Measurements from ENCODE around the gene TPR.

Gene TPR

DNA sequence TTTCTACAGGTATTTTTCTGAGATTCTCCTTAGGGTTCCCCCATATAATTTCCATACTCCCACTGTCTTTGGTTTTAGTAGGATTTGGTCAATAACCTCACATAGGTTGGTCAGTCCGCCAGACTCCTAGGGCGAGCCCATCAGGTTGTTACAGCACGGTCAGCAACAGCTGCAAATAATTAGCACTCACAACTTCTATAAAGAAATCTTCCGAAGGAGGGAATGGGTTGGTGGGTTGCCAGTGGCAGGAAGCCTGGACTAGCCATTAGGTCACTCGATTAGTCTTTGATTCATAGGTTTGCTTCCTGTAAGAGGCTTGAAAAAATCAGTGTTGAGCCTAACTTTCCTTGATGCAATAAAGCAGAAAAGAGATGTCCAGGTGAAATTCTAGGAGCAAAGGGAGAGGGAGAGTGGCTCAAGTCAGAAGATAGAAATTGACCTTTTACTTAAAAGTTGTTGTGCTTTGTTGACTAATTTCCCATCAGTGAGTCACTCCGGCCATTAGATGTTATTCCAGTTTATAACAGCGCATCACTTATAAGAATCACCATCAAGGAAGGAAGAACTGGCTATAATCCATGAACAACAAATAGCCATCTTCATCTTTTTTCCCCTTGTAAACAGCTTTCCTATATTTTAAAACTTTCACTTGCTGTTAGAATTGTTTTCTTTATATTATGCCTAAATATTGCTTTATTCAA, 88.3 kb downstream of the TPR start:
- DNase-seq (ENCODE audit: low read depth, low spot score): no peak
- TF ChIP-seq, protein P1, sequence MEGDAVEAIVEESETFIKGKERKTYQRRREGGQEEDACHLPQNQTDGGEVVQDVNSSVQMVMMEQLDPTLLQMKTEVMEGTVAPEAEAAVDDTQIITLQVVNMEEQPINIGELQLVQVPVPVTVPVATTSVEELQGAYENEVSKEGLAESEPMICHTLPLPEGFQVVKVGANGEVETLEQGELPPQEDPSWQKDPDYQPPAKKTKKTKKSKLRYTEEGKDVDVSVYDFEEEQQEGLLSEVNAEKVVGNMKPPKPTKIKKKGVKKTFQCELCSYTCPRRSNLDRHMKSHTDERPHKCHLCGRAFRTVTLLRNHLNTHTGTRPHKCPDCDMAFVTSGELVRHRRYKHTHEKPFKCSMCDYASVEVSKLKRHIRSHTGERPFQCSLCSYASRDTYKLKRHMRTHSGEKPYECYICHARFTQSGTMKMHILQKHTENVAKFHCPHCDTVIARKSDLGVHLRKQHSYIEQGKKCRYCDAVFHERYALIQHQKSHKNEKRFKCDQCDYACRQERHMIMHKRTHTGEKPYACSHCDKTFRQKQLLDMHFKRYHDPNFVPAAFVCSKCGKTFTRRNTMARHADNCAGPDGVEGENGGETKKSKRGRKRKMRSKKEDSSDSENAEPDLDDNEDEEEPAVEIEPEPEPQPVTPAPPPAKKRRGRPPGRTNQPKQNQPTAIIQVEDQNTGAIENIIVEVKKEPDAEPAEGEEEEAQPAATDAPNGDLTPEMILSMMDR (IDR thresholded peaks at IDR 0.05; ENCODE audit: insufficient read depth, low read length, missing control alignments): no peak
- ChIA-PET POLR2A (no interaction called here), CTCF (interaction anchor here (1.5 kb wide), 1 partner anchor 17 kb away, joined by 4 read pairs; no protein-coding TSS in a partner anchor)
- no peak overlapping the region for H3K4me3 ChIP-seq (ENCODE audit: low read depth, low read length)

DNA sequence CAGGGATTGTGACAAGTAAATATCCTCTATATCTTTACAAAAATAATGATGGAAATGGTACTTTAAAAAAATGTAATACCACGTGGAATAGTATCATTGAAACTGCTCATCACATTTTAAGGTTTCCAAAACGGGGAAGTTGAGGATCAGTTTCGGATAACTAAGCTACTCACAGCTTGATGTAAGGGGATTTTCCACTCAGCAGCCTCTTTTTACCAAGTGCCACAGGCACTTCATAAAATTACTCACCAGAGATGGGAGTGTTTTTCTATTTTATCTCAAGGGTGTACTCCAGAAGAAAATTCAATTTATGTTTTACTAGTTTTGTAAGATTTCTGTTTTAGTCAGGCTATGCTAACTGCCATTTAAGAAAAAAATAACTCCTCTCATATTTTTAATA, 91.7 kb downstream of the TPR start:
- ChIA-PET CTCF (interaction anchor here (1.0 to 1.3 kb wide), 2 partner anchors 9 to 92 kb away, joined by 3 read pairs; partner anchors contain the start of gene TPR), POLR2A (no interaction called here)
- no peak for DNase-seq (ENCODE audit: low read depth, low spot score)
- TF ChIP-seq, protein P1 (IDR thresholded peaks at IDR 0.05; ENCODE audit: insufficient read depth, low read length, missing control alignments): no peak
- no peak overlapping the region for H3K4me3 ChIP-seq (ENCODE audit: low read depth, low read length)

DNA sequence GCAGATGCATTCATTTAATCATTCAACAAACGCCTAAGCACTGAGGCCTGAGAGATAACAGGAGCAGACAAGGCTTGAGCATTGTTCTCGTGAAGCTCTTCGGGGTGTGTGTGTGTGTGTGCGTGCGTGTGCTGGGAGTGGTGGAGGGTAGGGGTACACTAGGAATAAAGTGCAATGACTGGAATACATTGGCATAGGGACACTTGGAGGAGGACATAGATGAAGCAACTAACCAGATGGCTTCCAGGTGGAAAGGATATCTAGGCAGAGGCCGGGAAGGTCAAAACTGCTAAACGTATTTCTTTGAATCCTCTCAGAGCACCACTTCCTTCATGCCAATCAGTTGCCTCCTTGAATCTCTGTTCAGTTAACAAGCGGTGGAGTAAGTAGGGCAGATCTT, 92.6 kb downstream of the TPR start:
- ChIA-PET POLR2A (no interaction called here), CTCF (no interaction called here)
- H3K4me3 ChIP-seq (ENCODE audit: low read depth, low read length): no peak overlapping the region
- TF ChIP-seq, protein P1 (IDR thresholded peaks at IDR 0.05; ENCODE audit: insufficient read depth, low read length, missing control alignments): no peak
- DNase-seq (ENCODE audit: low read depth, low spot score): no peak

DNA sequence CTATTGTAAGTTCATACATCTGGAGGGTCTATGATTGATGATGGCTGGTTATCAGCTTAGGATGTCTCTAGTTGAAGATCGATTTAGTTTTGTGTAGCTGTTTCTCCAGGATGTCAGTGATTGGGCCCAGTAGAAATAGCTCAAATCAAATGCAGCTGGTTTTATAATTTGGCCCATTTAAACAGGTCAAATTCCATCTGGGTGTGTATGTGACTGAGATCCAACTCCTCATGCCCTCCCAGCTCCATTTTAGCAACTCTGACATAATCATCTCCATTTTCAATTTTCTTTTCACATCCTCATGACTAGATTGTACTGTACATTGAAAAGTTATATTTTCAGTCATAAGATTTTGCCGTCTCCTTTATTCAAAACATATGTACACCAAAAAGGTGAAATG, 99.2 kb downstream of the TPR start:
- CTCF ChIA-PET: interaction anchor here (1.0 kb wide), 1 partner anchor 17 kb away, joined by 3 read pairs; no protein-coding TSS in a partner anchor
- TF ChIP-seq, protein P1 (IDR thresholded peaks at IDR 0.05; ENCODE audit: insufficient read depth, low read length, missing control alignments): no peak
- POLR2A ChIA-PET: no interaction called here
- DNase-seq (ENCODE audit: low read depth, low spot score): no peak
- no peak overlapping the region for H3K4me3 ChIP-seq (ENCODE audit: low read depth, low read length)

DNA sequence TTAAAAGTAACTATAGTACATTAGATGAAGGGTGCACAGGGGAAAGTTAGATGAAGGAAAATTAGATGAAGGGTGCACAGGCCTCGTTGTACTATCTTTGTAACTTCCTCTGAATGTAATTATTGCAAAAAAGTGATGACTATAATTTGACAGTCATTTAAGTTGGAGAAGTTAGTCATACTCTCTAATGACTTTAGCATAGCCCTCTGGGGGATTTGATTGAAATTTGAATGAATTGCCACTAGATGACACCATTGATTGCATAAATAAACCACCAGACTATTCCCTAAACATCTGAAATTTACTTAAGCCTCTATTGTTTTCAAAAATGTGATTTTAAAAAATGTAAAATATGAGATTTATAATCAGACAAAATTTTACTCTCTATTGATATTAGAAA, 102.6 kb downstream of the TPR start:
- TF ChIP-seq, protein P1 (IDR thresholded peaks at IDR 0.05; ENCODE audit: insufficient read depth, low read length, missing control alignments): no peak
- POLR2A ChIA-PET: no interaction called here
- no peak for DNase-seq (ENCODE audit: low read depth, low spot score)
- CTCF ChIA-PET: no interaction called here
- no peak overlapping the region for H3K4me3 ChIP-seq (ENCODE audit: low read depth, low read length)

DNA sequence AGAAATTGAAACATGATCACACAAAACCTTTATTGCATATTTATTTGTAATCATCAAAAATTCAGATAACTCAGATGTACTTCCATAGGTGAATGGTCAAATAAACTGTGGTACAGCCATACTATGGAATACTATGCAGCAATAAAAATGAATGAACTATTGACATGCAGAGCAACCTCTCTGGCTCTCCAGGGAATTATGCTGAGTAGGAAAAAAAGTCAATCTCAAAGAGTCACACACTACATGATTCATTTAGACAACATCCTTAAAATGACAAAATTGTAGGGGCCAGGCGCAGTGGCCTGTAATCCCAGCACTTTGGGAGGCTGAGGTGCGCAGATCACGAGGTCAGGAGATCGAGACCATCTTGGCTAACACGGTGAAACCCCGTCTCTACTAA, 104.0 kb downstream of the TPR start:
- CTCF ChIA-PET: no interaction called here
- no peak overlapping the region for H3K4me3 ChIP-seq (ENCODE audit: low read depth, low read length)
- TF ChIP-seq, protein P1 (IDR thresholded peaks at IDR 0.05; ENCODE audit: insufficient read depth, low read length, missing control alignments): no peak
- no peak for DNase-seq (ENCODE audit: low read depth, low spot score)
- POLR2A ChIA-PET: no interaction called here
